Panc1 (cell line): ENCODE measurements around the gene DOCK3.

Source experiments
- CTCF ChIP-seq: fragments of 450-650 bp; IDR thresholded peaks from 2 replicates; pipeline ENCODE4 v1.5.1; 2017; ENCODE audit warnings: mild to moderate bottlenecking
- REST ChIP-seq, 2 experiments: IDR thresholded peaks; 2 replicates each; pipeline ENCODE4 v1.6.1; 2011 to 2012; ENCODE audit warnings: low read depth in 2 of 2, control low read depth in 1 of 2, low read length in 1 of 2, mild to moderate bottlenecking in 1 of 2, moderate library complexity in 1 of 2; ENCODE audit not compliant: insufficient read depth in 1 of 2

- no peak for TF ChIP-seq REST (IDR thresholded peaks at IDR 0.05; ENCODE audit: insufficient read depth in 1 of 2, low read depth in 2 of 2, low read length in 1 of 2)
- no peak for TF ChIP-seq CTCF
Observed at GRCh38 chr3:51035630-51036029, 360.9 kb downstream of the DOCK3 start.
